NT2/D1 (cell line): ENCODE results near the gene HTR7.

Experiments used
- SUZ12 ChIP-seq: IDR thresholded peaks from 2 replicates; pipeline ENCODE4 v1.6.1; 2011; ENCODE audit not compliant: insufficient read length, insufficient read depth; ENCODE audit errors: extremely low read depth
- YY1 ChIP-seq: IDR thresholded peaks from 2 replicates; pipeline ENCODE4 v1.6.1; 2011; ENCODE audit not compliant: insufficient read length, insufficient read depth
- ZNF274 ChIP-seq: IDR thresholded peaks from 2 replicates; pipeline ENCODE4 v1.6.1; 2011; ENCODE audit warnings: mild to moderate bottlenecking, low read depth, low read length

DNA sequence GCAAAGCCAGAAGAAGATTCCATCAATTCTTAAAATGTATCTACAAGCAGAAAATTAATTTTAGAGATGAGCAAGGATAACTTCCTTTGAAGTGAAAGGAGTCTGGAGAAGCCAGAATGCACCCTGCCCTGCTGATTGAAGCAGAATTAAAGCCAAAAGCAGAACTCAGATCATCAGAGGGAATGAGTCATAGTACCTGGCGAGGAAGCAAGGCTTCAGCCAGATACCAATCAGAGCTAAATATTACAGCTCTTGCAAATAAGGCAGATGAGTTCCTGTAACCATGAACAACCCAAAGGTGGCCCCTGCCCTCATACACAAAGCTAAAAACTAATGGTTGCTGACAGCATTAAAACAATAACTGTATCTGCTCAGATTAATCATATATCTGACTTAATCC lies 10.4 kb downstream of the HTR7 start:
- TF ChIP-seq YY1, result no peak
- TF ChIP-seq SUZ12, result no peak
- TF ChIP-seq ZNF274, result no peak
